ENCODE data around the gene AEBP2.
"Not testable (repeated sequence)": the region's sequence is repeated elsewhere in the genome, so short reads cannot be mapped to it uniquely, and the experiment has no call there.

The AEBP2 gene

GRCh38 chr12:19439059-19440018, at the start of gene AEBP2:
Gene AEBP2 (plus strand): TSS chr12:19439492. CDS start chr12:19439700, 208 bp downstream.
- peak; percentile 97 for DNase-seq

- DNase-seq, result no peak
Measured at GRCh38 chr12:19390051-19390598, 49.2 kb upstream of the AEBP2 start.

GRCh38 chr12:19392644-19393043, 46.6 kb upstream of the AEBP2 start:
- not testable (repeated sequence) for DNase-seq

GRCh38 chr12:19394385-19394784, 44.9 kb upstream of the AEBP2 start:
- DNase-seq, result no peak

GRCh38 chr12:19397534-19397933, 41.8 kb upstream of the AEBP2 start:
- no peak for DNase-seq

GRCh38 chr12:19398376-19399363, 40.6 kb upstream of the AEBP2 start:
- no peak for DNase-seq

- DNase-seq, result not testable (repeated sequence)
Measured at GRCh38 chr12:19400649-19401285, 38.5 kb upstream of the AEBP2 start.

GRCh38 chr12:19402211-19402610, 37.1 kb upstream of the AEBP2 start:
- DNase-seq, result no peak

- no peak for DNase-seq
Measured at GRCh38 chr12:19402743-19403431, 36.4 kb upstream of the AEBP2 start.

- peak; percentile 43 for DNase-seq
Measured at GRCh38 chr12:19404242-19404880, 34.9 kb upstream of the AEBP2 start.

GRCh38 chr12:19409376-19409775, 29.9 kb upstream of the AEBP2 start:
- DNase-seq, result no peak

GRCh38 chr12:19410211-19410610, 29.1 kb upstream of the AEBP2 start:
- DNase-seq, result no peak

- no peak for DNase-seq
Measured at GRCh38 chr12:19410629-19411185, 28.6 kb upstream of the AEBP2 start.

GRCh38 chr12:19411234-19412204, 27.8 kb upstream of the AEBP2 start:
- no peak for DNase-seq

GRCh38 chr12:19412844-19413243, 26.4 kb upstream of the AEBP2 start:
- no peak for DNase-seq

- DNase-seq, result not testable (repeated sequence)
Measured at GRCh38 chr12:19413582-19413981, 25.7 kb upstream of the AEBP2 start.

- no peak for DNase-seq
Measured at GRCh38 chr12:19415563-19415962, 23.7 kb upstream of the AEBP2 start.

GRCh38 chr12:19419086-19419485, 20.2 kb upstream of the AEBP2 start:
- no peak for DNase-seq

GRCh38 chr12:19421503-19422282, 17.6 kb upstream of the AEBP2 start:
- no peak for DNase-seq

Data from CD4-positive, alpha-beta T cell treated with Interleukin-17A for 1 hour (primary cell).